Left lobe of liver (tissue), 2 donors: ENCODE measurements around the gene USB1. TPM values are rescaled to one million over a fixed set of nuclear protein-coding genes. Genes with fewer than 3 reads are reported as not detected.

Source experiments
- ATAC-seq: fragments of 200-7000 bp; cut with Tn5 transposase; one replicate; pipeline ENCODE4 v1.9.1; 2020; ENCODE audit warnings: mild to moderate bottlenecking, moderate library complexity
- DNase-seq: peaks from one replicate; pipeline ENCODE4 v3.0.0-alpha.2; 2020; ENCODE audit warnings: low spot score
- total RNA-seq: library from RNA; stranded (reverse); gene quantifications from one replicate; pipeline ENCODE4 v1.2.1, GENCODE V29; 2021
- donor health status: DM: no; HTN: no; CAD: no; lungs with moderate emphysema.
- donor health status: DM: no; HTN: yes; CAD: no.

USB1 gene
- total RNA-seq, 1 donor from 2014 or later: 28.4 TPM

GRCh38 chr16:58016840-58017446 is 15.7 kb downstream of the USB1 start:
- ATAC-seq: no peak
- DNase-seq: no peak

- ATAC-seq (no peak), DNase-seq (no peak)
Observed at GRCh38 chr16:58018803-58019202, 17.6 kb downstream of the USB1 start.

GRCh38 chr16:58019866-58020538 is 18.8 kb downstream of the USB1 start:
- no peak for ATAC-seq
- DNase-seq: no peak

GRCh38 chr16:58020628-58021521 is 19.7 kb downstream of the USB1 start:
- ATAC-seq: peak; percentile 12
- peak; percentile 72 for DNase-seq

GRCh38 chr16:58021661-58022551 is 20.7 kb downstream of the USB1 start:
- ATAC-seq (no peak), DNase-seq (no peak)

GRCh38 chr16:58022601-58023371 is 21.6 kb downstream of the USB1 start:
- DNase-seq (no peak), ATAC-seq (no peak)

GRCh38 chr16:58024486-58025350 is 23.5 kb downstream of the USB1 start:
- DNase-seq (peak; percentile 96), ATAC-seq (peak; percentile 54)

- peak; percentile 98 for DNase-seq
- ATAC-seq: peak; percentile 70
Observed at GRCh38 chr16:58025351-58026138, 24.3 kb downstream of the USB1 start, which contains the start of gene MMP15. Gene MMP15, plus strand, starts transcription at chr16:58025754. Its CDS starts 597 bp downstream, at chr16:58026351.

GRCh38 chr16:58026139-58026704 is 25.0 kb downstream of the USB1 start:
- peak; percentile 42 for ATAC-seq
- DNase-seq: peak; percentile 76

GRCh38 chr16:58026705-58027160 is 25.5 kb downstream of the USB1 start:
- DNase-seq: no peak
- ATAC-seq: peak; percentile 2

- ATAC-seq: peak; percentile 31
- DNase-seq: peak; percentile 72
Observed at GRCh38 chr16:58027161-58027915, 26.1 kb downstream of the USB1 start.

- DNase-seq (no peak), ATAC-seq (no peak)
Observed at GRCh38 chr16:58027916-58028455, 26.8 kb downstream of the USB1 start.

GRCh38 chr16:58028541-58029070 is 27.4 kb downstream of the USB1 start:
- ATAC-seq: no peak
- no peak for DNase-seq

- ATAC-seq (no peak), DNase-seq (no peak)
Observed at GRCh38 chr16:58029410-58029809, 28.2 kb downstream of the USB1 start.

GRCh38 chr16:58030136-58030840 is 29.1 kb downstream of the USB1 start:
- DNase-seq (peak; percentile 77), ATAC-seq (peak; percentile 21)
